Panc1 (cell line): Measurements from ENCODE around the gene EXD3.

Source experiments
- POLR2AphosphoS5 ChIP-seq: IDR thresholded peaks from 2 replicates; pipeline ENCODE4 v1.6.1; 2012; ENCODE audit warnings: mild to moderate bottlenecking, low read depth, low read length, moderate library complexity
- SIN3A ChIP-seq: IDR thresholded peaks from 2 replicates; pipeline ENCODE4 v1.6.1; 2012; ENCODE audit warnings: low read depth, mild to moderate bottlenecking, low read length, moderate library complexity, borderline replicate concordance; ENCODE audit not compliant: insufficient read depth
- TCF7L2 ChIP-seq: IDR thresholded peaks from 2 replicates; pipeline ENCODE4 v1.6.1; 2011; ENCODE audit warnings: mild to moderate bottlenecking, low read depth, low read length, inconsistent platforms
- TF ChIP-seq, protein P1 (sequence below): fragments of 450-650 bp; IDR thresholded peaks from 2 replicates; pipeline ENCODE4 v1.5.1; 2017; ENCODE audit warnings: mild to moderate bottlenecking
- TF ChIP-seq, protein P2 (sequence below), 2 experiments: IDR thresholded peaks; 2 replicates each; pipeline ENCODE4 v1.6.1; 2011 to 2012; ENCODE audit warnings: low read depth in 2 of 2, control low read depth in 1 of 2, low read length in 1 of 2, mild to moderate bottlenecking in 1 of 2, moderate library complexity in 1 of 2; ENCODE audit not compliant: insufficient read depth in 1 of 2

DNA sequence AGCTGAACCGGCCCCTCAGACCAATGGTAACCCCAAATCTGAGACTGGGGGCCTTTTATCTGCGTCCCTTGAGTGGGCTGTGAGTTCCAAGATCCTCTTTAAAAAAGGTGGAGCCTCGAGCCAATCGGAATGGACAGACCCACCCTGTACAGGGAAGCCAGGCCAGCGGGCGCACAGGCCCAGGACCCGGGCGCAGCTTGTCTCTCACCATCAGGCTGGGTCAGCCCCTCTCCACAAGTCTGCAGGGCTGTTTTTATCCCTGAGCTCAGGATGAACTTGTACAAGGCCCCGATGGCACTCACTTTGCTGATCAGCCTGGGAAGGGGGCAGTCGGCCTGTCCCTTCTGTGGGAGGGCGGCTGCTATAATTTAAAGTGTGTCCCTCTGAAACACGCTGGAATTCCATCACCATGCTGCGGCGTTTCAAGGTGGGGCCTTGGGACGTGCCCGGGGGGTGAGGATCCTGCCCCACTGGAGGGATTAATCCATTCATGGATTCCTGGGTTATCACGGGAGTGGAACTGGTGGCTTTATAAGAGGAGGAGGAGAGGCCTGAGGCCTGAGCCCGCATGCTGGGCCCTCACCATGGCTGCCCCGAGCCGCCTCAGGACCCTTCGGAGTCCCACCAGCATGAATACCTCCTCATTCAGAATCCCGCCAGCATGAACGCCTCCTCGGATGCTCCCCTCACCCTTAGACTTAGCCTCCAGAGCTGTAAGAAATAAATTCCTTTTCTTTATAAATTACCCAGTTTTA, 14.1 kb downstream of the EXD3 start:
- TF ChIP-seq, protein P1, sequence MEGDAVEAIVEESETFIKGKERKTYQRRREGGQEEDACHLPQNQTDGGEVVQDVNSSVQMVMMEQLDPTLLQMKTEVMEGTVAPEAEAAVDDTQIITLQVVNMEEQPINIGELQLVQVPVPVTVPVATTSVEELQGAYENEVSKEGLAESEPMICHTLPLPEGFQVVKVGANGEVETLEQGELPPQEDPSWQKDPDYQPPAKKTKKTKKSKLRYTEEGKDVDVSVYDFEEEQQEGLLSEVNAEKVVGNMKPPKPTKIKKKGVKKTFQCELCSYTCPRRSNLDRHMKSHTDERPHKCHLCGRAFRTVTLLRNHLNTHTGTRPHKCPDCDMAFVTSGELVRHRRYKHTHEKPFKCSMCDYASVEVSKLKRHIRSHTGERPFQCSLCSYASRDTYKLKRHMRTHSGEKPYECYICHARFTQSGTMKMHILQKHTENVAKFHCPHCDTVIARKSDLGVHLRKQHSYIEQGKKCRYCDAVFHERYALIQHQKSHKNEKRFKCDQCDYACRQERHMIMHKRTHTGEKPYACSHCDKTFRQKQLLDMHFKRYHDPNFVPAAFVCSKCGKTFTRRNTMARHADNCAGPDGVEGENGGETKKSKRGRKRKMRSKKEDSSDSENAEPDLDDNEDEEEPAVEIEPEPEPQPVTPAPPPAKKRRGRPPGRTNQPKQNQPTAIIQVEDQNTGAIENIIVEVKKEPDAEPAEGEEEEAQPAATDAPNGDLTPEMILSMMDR: no peak
- TF ChIP-seq POLR2AphosphoS5: no peak
- TF ChIP-seq, protein P2, sequence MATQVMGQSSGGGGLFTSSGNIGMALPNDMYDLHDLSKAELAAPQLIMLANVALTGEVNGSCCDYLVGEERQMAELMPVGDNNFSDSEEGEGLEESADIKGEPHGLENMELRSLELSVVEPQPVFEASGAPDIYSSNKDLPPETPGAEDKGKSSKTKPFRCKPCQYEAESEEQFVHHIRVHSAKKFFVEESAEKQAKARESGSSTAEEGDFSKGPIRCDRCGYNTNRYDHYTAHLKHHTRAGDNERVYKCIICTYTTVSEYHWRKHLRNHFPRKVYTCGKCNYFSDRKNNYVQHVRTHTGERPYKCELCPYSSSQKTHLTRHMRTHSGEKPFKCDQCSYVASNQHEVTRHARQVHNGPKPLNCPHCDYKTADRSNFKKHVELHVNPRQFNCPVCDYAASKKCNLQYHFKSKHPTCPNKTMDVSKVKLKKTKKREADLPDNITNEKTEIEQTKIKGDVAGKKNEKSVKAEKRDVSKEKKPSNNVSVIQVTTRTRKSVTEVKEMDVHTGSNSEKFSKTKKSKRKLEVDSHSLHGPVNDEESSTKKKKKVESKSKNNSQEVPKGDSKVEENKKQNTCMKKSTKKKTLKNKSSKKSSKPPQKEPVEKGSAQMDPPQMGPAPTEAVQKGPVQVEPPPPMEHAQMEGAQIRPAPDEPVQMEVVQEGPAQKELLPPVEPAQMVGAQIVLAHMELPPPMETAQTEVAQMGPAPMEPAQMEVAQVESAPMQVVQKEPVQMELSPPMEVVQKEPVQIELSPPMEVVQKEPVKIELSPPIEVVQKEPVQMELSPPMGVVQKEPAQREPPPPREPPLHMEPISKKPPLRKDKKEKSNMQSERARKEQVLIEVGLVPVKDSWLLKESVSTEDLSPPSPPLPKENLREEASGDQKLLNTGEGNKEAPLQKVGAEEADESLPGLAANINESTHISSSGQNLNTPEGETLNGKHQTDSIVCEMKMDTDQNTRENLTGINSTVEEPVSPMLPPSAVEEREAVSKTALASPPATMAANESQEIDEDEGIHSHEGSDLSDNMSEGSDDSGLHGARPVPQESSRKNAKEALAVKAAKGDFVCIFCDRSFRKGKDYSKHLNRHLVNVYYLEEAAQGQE (IDR thresholded peaks at IDR 0.05; ENCODE audit: insufficient read depth in 1 of 2, low read depth in 2 of 2, low read length in 1 of 2): no peak
- TF ChIP-seq SIN3A: no peak
- no peak for TF ChIP-seq TCF7L2
